Measurements from ENCODE around the gene OR5T3.
"Not testable (repeated sequence)": the region's sequence is repeated elsewhere in the genome, so short reads cannot be mapped to it uniquely, and the experiment has no call there.

The OR5T3 gene

GRCh38 chr11:56251954-56252353 is at the start of gene OR5T3:
Gene OR5T3, plus strand, starts transcription at chr11:56252254. Its CDS starts 0 bp downstream, at chr11:56252254.
- DNase-seq = no peak

- DNase-seq = no peak
These were observed 44.3 kb upstream of the OR5T3 start for GRCh38 chr11:56207790-56208189.

GRCh38 chr11:56214537-56214936 is 37.5 kb upstream of the OR5T3 start:
- no peak for DNase-seq

- DNase-seq = not testable (repeated sequence)
These were observed 32.3 kb upstream of the OR5T3 start for GRCh38 chr11:56219735-56220134.

- DNase-seq = no peak
These were observed 17.9 kb upstream of the OR5T3 start, which contains the start of gene OR5T2 for GRCh38 chr11:56234155-56234554. Gene OR5T2, minus strand, starts transcription at chr11:56234255. Its CDS starts 1,193 bp downstream, at chr11:56233062.

GRCh38 chr11:56271092-56271491 is 19.0 kb downstream of the OR5T3 start:
- DNase-seq = no peak

GRCh38 chr11:56273854-56274253 is 21.8 kb downstream of the OR5T3 start, which contains the start of gene OR5T1:
Gene OR5T1, plus strand, starts transcription at chr11:56274154. Its CDS starts 1,485 bp downstream, at chr11:56275639.
- DNase-seq = no peak

- no peak for DNase-seq
These were observed 40.1 kb downstream of the OR5T3 start, which contains the start of gene OR8H1 for GRCh38 chr11:56292154-56292553. Gene OR8H1, minus strand, starts transcription at chr11:56292254. Its CDS starts 1,192 bp downstream, at chr11:56291062.

- DNase-seq = no peak
These were observed 44.8 kb downstream of the OR5T3 start for GRCh38 chr11:56296898-56297297.

Data from DMS79 treated with DMSO at 0.1 percent for 48 hours (cell line).